ENCODE measurements around the gene LMF1. TPM values are rescaled to one million over a fixed set of nuclear protein-coding genes. Genes with fewer than 3 reads are reported as not detected.

LMF1 gene
- total and polyA plus RNA-seq, 2 donors (not counting 1 experiment from before 2014, with no cell fraction given) = 36.4 to 63.2 TPM

DNA sequence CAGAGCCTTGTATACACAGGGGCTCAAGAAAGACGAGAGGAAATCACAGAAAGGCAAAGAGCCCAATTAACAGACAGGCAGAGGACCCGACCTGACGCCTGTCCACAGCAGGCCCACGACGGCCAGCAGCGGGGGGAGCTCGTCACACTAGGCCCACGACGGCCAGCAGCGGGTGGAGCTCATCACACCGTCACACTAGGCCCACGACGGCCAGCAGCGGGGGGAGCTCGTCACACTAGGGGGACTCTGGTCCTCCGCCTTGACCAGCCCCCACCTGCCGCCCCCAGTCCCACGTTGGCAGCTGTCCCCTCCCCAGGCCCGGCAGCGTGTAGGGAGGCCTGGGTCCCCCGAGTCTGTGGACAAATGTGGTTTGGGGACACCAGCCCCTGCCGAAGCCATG is 146.6 kb downstream of the LMF1 start:
- no peak overlapping the region for H2AFZ ChIP-seq (ENCODE audit: insufficient read depth, low read depth, low read length, poor library complexity, severe bottlenecking)
- Mint-ChIP-seq H3K4me1 (peaks cover 12% of the 10 kb centered on the region), H3K27me3 (peaks cover 23% of the 10 kb centered on the region), H3K9me3 (ENCODE audit: insufficient read depth) (no peaks in the 10 kb centered on the region), H3K4me3 (no peak overlapping the region), H3K27ac (no peak overlapping the region)
- H3K9ac ChIP-seq (ENCODE audit: low read length) = no peak overlapping the region
- no peak for ATAC-seq (ENCODE audit: low read depth)
- TF ChIP-seq EZH2 (IDR thresholded peaks at IDR 0.05; ENCODE audit: borderline replicate concordance, insufficient read depth, low read depth, low read length, poor library complexity, severe bottlenecking) = no peak
- TF ChIP-seq, protein P1, sequence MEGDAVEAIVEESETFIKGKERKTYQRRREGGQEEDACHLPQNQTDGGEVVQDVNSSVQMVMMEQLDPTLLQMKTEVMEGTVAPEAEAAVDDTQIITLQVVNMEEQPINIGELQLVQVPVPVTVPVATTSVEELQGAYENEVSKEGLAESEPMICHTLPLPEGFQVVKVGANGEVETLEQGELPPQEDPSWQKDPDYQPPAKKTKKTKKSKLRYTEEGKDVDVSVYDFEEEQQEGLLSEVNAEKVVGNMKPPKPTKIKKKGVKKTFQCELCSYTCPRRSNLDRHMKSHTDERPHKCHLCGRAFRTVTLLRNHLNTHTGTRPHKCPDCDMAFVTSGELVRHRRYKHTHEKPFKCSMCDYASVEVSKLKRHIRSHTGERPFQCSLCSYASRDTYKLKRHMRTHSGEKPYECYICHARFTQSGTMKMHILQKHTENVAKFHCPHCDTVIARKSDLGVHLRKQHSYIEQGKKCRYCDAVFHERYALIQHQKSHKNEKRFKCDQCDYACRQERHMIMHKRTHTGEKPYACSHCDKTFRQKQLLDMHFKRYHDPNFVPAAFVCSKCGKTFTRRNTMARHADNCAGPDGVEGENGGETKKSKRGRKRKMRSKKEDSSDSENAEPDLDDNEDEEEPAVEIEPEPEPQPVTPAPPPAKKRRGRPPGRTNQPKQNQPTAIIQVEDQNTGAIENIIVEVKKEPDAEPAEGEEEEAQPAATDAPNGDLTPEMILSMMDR (IDR thresholded peaks at IDR 0.05) = no peak
- peaks cover 0 to 8% of the 10 kb centered on the region in 2 donors for H3K4me1 ChIP-seq (ENCODE audit: control insufficient read depth in 2 of 2, insufficient read depth in 2 of 2, low read length in 2 of 2)
- no peaks in the 10 kb centered on the region for H3K79me2 ChIP-seq (ENCODE audit: control insufficient read depth, insufficient read depth, low read length)
- DNase-seq = no peak
- no peak overlapping the region for H3K4me3 ChIP-seq (ENCODE audit: control extremely low read depth in 1 of 5, extremely low read depth in 1 of 5, insufficient read depth in 1 of 5, low read depth in 2 of 5, low read length in 4 of 5)
- no peak overlapping the region for H3K4me2 ChIP-seq (replicated peaks; ENCODE audit: low read depth, low read length, poor library complexity, severe bottlenecking)
- intact Hi-C loops (cut with micrococcal nuclease) = no loop called here
- ChIA-PET POLR2A (no interaction called here), CTCF (no interaction called here)
- no peak overlapping the region for H3K27ac ChIP-seq (ENCODE audit: low read length in 2 of 2)
- H3K36me3 ChIP-seq (replicated peaks in 1 of 2; ENCODE audit: control extremely low read depth in 1 of 2, control insufficient read depth in 1 of 2, extremely low read depth in 1 of 2, insufficient read depth in 2 of 2, low read length in 1 of 2) = no peaks in the 10 kb centered on the region
- H3K9me3 ChIP-seq (ENCODE audit: control extremely low read depth in 1 of 3, control insufficient read depth in 2 of 3, insufficient read depth in 1 of 3, low read length in 2 of 3) = peaks cover 0 to 11% (median 0%) of the 10 kb centered on the region in 3 donors
- H3K27me3 ChIP-seq (replicated peaks in 1 of 4; ENCODE audit: control extremely low read depth in 1 of 4, control insufficient read depth in 3 of 4, insufficient read depth in 4 of 4, low read length in 3 of 4) = peaks cover 0 to 10% (median 1%) of the 10 kb centered on the region in 4 experiments
- H4K20me1 ChIP-seq (ENCODE audit: control insufficient read depth, insufficient read depth, low read length, poor library complexity, severe bottlenecking) = no peaks in the 10 kb centered on the region
- 94% methylated on average over 22 of the region's 22 CpGs for WGBS (ENCODE audit: insufficient coverage)

DNA sequence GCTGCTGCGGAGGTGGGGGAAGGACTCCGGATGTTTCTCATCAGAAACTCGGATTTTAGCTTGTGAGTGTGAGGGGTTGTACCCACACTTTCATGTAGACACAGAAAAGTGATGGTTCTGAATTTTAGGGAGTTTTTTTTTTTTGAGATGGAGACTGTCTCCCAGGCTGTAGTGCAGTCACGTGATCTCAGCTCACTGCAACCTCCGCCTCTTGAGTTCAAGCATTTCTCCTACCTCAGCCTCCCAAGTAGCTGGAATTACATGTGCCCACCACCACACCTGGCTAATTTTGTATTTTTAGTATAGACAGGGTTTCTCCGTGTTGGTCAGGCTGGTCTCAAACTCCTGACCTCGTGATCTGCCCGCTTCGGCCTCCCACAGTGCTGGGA is 147.9 kb downstream of the LMF1 start:
- intact Hi-C loops (cut with micrococcal nuclease) = no loop called here
- H3K4me1 ChIP-seq (ENCODE audit: control insufficient read depth in 2 of 2, insufficient read depth in 2 of 2, low read length in 2 of 2) = peaks cover 0 to 9% of the 10 kb centered on the region in 2 donors
- Mint-ChIP-seq H3K9me3 (ENCODE audit: insufficient read depth) (no peaks in the 10 kb centered on the region), H3K4me1 (peaks cover 12% of the 10 kb centered on the region), H3K4me3 (no peak overlapping the region), H3K27me3 (peaks cover 23% of the 10 kb centered on the region), H3K27ac (no peak overlapping the region)
- H3K4me3 ChIP-seq (ENCODE audit: control extremely low read depth in 1 of 5, extremely low read depth in 1 of 5, insufficient read depth in 1 of 5, low read depth in 2 of 5, low read length in 4 of 5) = no peak overlapping the region
- peaks cover 0 to 22% (median 5%) of the 10 kb centered on the region in 4 experiments for H3K27me3 ChIP-seq (replicated peaks in 1 of 4; ENCODE audit: control extremely low read depth in 1 of 4, control insufficient read depth in 3 of 4, insufficient read depth in 4 of 4, low read length in 3 of 4)
- H3K36me3 ChIP-seq (replicated peaks in 1 of 2; ENCODE audit: control extremely low read depth in 1 of 2, control insufficient read depth in 1 of 2, extremely low read depth in 1 of 2, insufficient read depth in 2 of 2, low read length in 1 of 2) = no peaks in the 10 kb centered on the region
- POLR2A ChIA-PET = no interaction called here
- H3K9me3 ChIP-seq (ENCODE audit: control extremely low read depth in 1 of 3, control insufficient read depth in 2 of 3, insufficient read depth in 1 of 3, low read length in 2 of 3) = peaks cover 0 to 12% (median 0%) of the 10 kb centered on the region in 3 donors
- no peak for ATAC-seq (ENCODE audit: low read depth)
- CTCF ChIA-PET = no interaction called here
- H2AFZ ChIP-seq (ENCODE audit: insufficient read depth, low read depth, low read length, poor library complexity, severe bottlenecking) = no peak overlapping the region
- no peak overlapping the region for H3K27ac ChIP-seq (ENCODE audit: low read length in 2 of 2)
- no peak for DNase-seq
- H3K9ac ChIP-seq (ENCODE audit: low read length) = no peak overlapping the region
- no peak overlapping the region for H3K4me2 ChIP-seq (replicated peaks; ENCODE audit: low read depth, low read length, poor library complexity, severe bottlenecking)
- 95% methylated on average over 4 of the region's 9 CpGs for WGBS (ENCODE audit: insufficient coverage)
- H4K20me1 ChIP-seq (ENCODE audit: control insufficient read depth, insufficient read depth, low read length, poor library complexity, severe bottlenecking) = no peaks in the 10 kb centered on the region
- TF ChIP-seq EZH2 (IDR thresholded peaks at IDR 0.05; ENCODE audit: borderline replicate concordance, insufficient read depth, low read depth, low read length, poor library complexity, severe bottlenecking) = no peak
- TF ChIP-seq, protein P1 (IDR thresholded peaks at IDR 0.05) = no peak
- H3K79me2 ChIP-seq (ENCODE audit: control insufficient read depth, insufficient read depth, low read length) = no peaks in the 10 kb centered on the region

Data from B cell (primary cell).